ENCODE data around the gene STX2.
A peak's percentile ranks its signal among the peaks of the same experiment; 100 is the strongest.
"Not testable (repeated sequence)": the region's sequence is repeated elsewhere in the genome, so short reads cannot be mapped to it uniquely, and the experiment has no call there.

Gene STX2

GRCh38 chr12:130870442-130871285, 31.6 kb upstream of the STX2 start:
- DNase-seq (ENCODE audit: low spot score): peak; percentile 48

DNA sequence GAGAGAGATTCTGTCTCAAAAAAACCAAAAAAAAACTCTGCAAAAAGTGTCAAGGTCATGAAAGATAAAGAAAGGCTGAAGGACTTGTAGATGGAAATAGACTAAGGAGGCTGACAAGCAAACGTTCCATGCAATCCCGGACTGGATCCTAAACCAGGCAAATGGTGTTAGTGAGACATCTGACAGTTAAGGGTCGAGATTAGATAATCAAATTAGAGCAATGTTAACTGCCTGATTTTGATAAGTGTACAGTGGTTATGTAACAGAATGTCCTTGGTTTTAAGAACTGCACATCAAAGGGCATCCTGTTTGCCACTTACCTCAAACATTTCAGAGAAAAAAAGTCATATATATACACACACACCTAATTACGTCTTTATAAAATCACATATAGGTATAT, 29.4 kb upstream of the STX2 start:
- no peak for DNase-seq (ENCODE audit: low spot score)

- no peak for DNase-seq (ENCODE audit: low spot score)
These were observed 24.2 kb upstream of the STX2 start for GRCh38 chr12:130863298-130863697.

- DNase-seq (ENCODE audit: low spot score): not testable (repeated sequence)
These were observed 23.7 kb upstream of the STX2 start for GRCh38 chr12:130862771-130863170.

DNA sequence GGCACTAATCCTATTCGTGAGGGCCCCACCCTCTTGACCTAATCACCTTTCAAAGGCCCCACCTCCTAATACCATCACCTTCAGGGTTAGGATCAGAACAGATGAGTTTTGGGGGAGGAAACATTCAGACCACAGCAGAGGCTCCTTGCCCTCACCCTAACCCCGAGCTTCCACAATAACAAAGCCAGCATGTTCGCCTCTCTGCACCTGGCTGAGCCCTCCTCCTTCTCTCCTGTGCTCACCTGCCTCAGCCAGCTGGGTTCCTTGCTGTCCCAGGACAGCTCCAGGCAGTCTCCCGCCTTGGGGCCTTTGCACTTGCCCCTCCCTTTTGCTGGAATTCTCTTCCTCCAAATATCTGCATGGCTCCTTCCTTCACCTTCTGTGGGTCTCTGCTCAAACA, 23.1 kb upstream of the STX2 start:
- DNase-seq (ENCODE audit: low spot score): no peak

GRCh38 chr12:130860311-130860710, 21.3 kb upstream of the STX2 start:
- no peak for DNase-seq (ENCODE audit: low spot score)

GRCh38 chr12:130859161-130859560, 20.1 kb upstream of the STX2 start:
- no peak for DNase-seq (ENCODE audit: low spot score)

- DNase-seq (ENCODE audit: low spot score): no peak
These were observed 19.0 kb upstream of the STX2 start for GRCh38 chr12:130858084-130858483.

- DNase-seq (ENCODE audit: low spot score): no peak
These were observed 17.0 kb upstream of the STX2 start for GRCh38 chr12:130856088-130856487.

GRCh38 chr12:130850418-130851021, 11.5 kb upstream of the STX2 start:
- DNase-seq (ENCODE audit: low spot score): no peak

DNA sequence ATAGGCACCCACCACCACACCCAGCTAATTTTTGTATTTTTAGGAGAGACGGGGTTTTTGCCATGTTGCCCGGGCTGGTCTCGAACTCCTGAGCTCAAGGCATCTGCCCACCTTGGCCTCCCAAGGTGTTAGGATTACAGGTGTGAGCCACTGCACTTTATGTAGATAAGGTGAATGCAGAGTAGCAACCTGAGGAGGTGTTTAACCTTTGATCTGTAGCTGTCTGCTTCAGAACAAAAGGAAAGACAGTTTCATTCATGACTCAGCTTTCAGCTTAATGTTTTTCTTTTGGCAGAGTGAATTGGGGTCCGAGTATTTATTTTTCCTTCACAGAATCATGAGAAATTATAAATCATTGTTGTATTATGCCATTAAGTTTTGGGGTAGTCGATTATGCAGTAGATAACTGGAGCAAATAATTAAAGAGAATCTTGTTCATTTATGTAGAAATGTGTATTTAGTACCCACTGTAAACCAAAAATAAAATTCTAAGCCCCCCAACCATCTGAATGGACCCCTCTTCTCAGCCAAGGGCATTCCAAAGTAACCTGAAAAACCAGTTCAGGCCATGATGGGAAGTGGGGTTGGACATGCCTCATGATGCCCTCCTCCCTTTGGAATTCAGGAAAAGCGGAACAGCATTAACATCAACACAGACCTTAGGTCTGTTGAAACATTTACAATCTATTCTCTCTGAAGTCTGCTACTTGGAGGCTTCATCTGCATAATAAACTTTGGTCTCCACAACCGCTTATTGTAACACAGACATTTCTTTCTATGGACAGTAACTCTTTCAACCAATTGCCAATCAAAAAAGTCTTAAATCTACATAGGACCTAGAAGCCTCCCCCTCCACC, 10.7 kb upstream of the STX2 start:
- DNase-seq (ENCODE audit: low spot score): no peak

DNA sequence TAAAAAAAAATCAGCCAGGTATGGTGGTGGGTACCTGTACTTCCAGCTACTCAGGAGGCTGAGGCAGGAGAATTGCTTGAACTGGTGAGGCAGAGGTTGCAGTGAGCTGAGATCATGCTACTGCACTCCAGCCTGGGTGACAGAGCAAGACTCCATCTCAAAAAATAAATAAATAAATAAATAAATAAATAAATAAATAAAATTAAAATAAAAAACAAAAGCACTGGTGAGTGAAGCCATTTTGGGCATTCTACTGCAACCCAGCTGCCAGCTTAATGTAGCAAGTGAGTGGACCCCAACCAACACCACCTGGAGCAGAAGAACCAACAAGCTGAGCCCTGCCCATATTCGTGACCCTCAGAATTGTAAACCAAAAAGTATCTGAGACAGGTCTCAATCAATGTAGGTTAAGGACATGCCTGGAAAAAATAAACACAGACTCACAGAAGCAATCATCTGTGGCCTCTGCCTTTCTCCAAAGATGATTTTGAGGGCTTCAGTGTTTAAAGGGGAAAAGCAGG, 9.8 kb upstream of the STX2 start:
- not testable (repeated sequence) for DNase-seq (ENCODE audit: low spot score)

DNA sequence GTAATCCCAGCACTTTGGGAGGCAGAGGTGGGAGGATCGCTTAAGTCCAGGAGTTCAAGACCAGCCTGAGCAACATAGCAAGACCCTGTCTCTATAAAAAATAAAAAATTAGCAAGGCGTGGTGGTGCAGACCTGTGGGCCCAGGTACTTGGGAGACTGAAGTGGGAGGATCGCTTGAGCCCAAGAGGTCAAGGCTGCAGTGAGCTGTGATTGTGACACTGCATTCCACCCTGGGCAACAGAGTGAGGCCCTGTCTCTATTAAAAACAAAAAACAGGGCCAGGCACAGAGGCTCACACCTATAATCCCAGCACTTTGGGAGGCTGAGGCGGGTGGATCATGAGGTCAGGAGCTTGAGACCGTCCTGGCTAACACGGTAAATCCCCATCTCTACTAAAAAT, 9.1 kb upstream of the STX2 start:
- DNase-seq (ENCODE audit: low spot score): not testable (repeated sequence)

GRCh38 chr12:130847112-130847511, 8.1 kb upstream of the STX2 start:
- no peak for DNase-seq (ENCODE audit: low spot score)

GRCh38 chr12:130846369-130846768, 7.3 kb upstream of the STX2 start:
- DNase-seq (ENCODE audit: low spot score): peak; percentile 55

DNA sequence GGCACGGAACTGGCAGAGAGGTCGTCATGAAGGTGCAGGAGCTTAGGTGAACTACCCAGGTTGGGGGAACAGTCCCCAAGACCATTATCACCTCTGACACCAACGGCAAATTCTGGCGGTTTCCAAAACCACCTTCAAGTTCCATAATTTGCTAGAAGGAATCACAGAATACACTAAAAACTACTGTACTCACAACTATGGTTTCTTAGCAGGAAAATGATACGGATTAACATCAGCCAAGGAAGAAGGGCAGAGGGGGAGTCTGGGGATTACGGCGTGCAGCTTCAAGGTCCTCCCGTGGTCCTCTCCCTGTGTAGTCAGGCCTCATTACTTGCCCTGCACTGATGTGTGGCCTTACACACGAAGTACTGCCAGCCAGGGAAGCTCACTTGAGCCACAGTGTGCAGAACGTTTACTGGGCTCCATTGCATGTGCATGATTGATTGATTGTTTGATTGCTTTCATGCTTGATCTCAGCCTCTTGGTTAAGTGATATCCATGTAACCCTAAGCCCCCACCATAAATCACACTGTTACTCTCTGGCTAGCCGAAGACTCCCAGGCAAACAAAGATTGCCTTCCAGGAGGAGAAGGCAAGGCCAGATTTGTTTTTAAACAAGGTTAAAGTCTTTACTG, 837 bp upstream of the STX2 start:
- peak; percentile 68 for DNase-seq (ENCODE audit: low spot score)

GRCh38 chr12:130838284-130838950, 633 bp downstream of the STX2 start:
- peak; percentile 43 for DNase-seq (ENCODE audit: low spot score)

DNA sequence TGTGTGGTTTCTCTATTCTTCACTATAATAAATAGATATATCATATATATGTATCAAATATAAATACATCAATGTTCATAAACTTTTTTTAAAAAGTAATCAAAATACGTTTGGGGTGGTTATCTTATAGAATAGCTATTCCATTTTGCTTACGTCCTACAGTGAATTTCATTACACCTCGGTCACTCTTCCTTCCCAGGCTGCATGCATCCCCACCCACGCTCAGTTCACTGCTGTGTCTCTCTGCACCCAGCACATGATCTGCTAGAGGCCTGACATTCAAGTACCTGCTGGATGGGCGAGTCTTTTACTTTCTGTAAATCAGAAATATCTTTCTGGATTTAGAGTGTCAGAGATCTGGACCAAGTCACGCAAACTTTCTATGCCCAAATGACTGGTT, 3.6 kb downstream of the STX2 start:
- DNase-seq (ENCODE audit: low spot score): no peak

DNA sequence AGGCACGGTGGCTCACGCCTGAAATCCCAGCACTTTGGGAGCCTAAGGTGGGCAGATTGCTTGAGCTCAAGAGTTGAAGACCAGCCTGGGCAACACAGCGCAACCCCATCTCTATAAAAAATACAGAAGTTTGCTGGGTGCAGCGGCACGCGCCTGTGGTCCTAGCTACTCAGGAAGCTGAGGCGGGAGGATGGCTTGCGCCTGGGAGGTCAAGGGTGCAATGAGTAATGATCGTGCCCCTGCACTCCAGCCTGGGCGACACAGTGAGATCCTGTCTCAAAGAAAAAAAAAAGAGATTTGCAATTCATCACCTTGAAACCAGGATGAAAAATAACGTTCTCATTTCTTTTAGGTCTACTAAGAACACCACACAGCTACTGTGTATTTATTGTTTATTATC, 4.0 kb downstream of the STX2 start:
- no peak for DNase-seq (ENCODE audit: low spot score)

DNA sequence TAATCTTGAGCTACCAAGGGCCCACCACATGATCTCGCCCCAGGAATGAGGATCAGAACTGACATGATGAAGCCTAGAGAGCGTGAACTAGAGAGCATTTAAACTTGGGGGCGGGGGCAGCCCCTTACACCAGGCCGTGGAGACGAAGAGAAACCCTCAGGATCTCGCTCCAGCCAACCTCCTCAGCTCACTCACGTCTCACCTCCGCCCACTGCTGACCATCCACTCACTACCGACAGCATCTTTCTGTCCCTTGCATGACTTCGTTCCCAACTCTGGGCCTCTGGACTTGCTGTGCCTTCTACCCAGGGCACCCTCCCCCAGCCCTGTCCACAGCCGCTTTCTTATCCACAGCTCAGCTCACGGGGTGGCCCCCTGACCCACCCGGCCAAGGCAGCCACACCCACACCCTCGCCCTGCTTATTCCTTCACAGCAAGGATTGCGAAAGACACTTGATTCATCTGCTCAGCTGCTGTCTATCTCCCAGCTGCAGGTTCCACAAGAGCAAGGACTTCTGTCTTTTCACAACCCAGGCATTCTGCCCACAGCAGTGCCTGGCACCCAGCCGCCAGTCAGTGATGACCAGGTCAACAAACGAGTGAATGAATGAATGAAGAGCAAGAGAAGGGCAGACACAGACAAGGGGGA, 6.4 kb downstream of the STX2 start:
- DNase-seq (ENCODE audit: low spot score): no peak

Data from SK-N-DZ (cell line).